GM10248 (cell line): ENCODE data around the gene LAMA1.

Source experiments
- CTCF ChIA-PET: fragments of 300-600 bp; sonication (Branson Sonifier 250); formaldehyde crosslinking; extraction: SDS; loops from one replicate; lab custom pipeline; 2021; ENCODE audit warnings: antibody characterized with exemption; lab: Yijun Ruan, JAX
- POLR2A ChIA-PET: fragments of 350-650 bp; sonication (Branson Sonifier 250); formaldehyde crosslinking; extraction: SDS; loops from one replicate; lab custom pipeline; 2020; ENCODE audit warnings: antibody characterized with exemption; lab: Yijun Ruan, JAX
- DNase-seq: peaks from one replicate; pipeline ENCODE4 v3.0.0; 2012; ENCODE audit errors: extremely low spot score
- TF ChIP-seq, protein P1 (sequence below): IDR thresholded peaks from 2 replicates; pipeline ENCODE4 v1.5.1; 2012; ENCODE audit warnings: mild to moderate bottlenecking, low read depth; ENCODE audit errors: extremely low read depth, missing control alignments, control extremely low read depth

LAMA1 gene

DNA sequence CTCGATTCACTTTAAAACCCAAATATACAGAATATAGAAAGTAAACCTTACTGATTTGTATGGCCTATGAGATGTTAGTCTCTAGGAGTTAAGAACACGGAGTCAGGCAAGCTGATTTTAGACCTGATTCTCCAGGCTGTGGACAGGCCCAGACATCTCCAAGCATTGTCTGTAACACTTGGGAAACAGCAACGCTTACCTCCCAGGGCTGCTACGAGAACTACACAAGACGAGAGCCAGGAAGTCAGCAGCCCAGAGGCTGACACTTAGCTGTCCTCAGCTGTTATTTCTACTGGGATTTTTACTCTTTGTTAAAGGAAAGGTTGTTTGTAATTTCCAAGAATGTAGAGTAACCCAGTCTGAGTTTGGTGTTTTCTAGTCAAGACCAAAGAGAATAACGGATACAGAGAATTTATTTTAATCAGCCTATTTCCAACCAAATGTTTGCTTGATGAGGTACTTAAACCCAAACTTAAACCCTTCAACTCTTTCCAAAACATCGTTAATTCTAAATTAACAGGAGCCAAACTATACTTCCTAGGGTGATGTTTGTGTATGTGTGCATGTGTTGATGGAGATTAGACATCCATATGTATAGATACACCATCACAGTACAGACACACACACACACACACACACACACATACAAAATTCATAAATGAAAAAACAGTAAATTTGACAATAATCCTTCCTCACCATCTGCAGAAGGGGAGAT lies 123.4 kb downstream of the LAMA1 start:
- POLR2A ChIA-PET, result no interaction called here
- no peak for DNase-seq
- TF ChIP-seq, protein P1, sequence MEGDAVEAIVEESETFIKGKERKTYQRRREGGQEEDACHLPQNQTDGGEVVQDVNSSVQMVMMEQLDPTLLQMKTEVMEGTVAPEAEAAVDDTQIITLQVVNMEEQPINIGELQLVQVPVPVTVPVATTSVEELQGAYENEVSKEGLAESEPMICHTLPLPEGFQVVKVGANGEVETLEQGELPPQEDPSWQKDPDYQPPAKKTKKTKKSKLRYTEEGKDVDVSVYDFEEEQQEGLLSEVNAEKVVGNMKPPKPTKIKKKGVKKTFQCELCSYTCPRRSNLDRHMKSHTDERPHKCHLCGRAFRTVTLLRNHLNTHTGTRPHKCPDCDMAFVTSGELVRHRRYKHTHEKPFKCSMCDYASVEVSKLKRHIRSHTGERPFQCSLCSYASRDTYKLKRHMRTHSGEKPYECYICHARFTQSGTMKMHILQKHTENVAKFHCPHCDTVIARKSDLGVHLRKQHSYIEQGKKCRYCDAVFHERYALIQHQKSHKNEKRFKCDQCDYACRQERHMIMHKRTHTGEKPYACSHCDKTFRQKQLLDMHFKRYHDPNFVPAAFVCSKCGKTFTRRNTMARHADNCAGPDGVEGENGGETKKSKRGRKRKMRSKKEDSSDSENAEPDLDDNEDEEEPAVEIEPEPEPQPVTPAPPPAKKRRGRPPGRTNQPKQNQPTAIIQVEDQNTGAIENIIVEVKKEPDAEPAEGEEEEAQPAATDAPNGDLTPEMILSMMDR, result no peak
- CTCF ChIA-PET, result interaction anchor here (1.5 kb wide), 1 partner anchor 23 kb away, joined by 3 read pairs; no protein-coding TSS in a partner anchor

DNA sequence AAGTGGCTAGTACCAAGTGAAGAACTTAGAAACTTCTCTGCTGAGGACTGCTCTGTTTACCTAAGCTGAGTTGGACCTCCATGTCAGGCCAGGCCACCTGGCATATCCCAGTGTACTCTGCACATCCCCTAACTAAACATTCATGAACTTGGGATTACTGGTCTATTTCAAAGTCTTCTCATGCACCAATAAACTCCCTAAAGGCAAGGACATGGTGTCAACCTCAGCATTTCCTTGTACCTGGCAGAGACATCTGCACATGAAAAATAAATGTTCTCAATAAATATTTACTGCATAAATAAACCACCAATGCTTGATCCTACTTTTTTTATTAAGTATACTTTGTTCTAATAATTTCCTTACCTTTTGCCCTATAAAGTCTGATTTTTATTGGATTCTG lies 124.8 kb downstream of the LAMA1 start:
- ChIA-PET CTCF (no interaction called here), POLR2A (no interaction called here)
- DNase-seq, result no peak
- TF ChIP-seq, protein P1, result no peak

DNA sequence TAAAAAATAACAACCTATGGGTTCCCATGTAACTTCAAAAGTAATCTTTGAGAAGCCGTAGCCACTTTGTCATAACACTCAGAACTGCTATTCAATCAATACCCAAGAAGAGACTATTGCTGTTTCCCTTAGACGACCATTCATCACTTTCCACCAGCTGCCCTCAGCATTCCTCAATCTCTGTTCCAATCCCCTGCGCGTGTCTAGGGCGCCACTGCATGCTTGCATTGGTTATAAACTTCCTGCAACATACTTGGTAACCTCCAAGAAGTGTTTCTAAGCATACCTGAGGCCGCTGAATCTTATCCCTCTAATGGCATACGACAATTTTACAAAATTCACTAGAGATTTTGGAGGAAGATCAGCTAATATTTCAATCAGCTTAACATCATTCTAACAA lies 134.2 kb downstream of the LAMA1 start:
- ChIA-PET CTCF (no interaction called here), POLR2A (no interaction called here)
- TF ChIP-seq, protein P1, result no peak
- DNase-seq, result no peak

DNA sequence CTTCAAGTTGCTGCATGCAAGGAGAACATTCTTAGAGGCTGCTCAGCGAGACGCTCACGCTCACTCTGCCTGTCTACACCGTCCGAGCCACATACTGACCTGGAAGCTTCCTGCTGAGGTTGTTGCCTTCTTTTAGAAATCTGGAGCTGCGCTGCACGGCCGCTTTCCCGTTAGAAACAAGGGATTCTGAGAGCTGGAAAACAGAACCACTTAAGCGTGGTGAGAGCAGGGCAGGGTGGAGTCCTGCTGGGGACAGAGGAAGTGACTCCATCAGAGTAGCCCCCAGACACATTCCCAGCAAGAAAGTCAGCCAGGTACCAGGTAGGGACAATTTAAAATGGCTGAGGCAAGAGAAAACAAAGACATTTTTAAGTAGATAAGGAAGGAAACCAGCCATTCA lies 135.2 kb downstream of the LAMA1 start:
- DNase-seq, result no peak
- TF ChIP-seq, protein P1, result no peak
- ChIA-PET POLR2A (no interaction called here), CTCF (no interaction called here)

DNA sequence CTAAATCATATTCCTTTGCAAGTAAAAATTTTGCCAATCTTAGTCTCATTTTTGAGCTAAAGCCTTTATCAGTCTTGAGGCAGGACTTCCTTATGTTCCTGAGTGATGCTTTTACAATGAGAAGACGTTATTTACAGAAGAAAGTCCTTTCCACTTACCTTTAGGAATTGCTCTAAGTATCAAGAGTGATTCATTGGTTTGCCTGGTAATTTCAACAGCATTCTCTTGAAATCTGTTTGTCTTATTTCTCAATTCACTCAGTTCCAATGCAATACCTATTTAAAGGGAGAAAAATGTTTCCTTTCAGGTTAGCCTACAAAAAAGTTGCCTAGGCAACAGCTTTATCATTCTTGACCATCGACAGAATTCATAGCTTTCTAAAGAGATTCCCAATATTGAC lies 137.2 kb downstream of the LAMA1 start:
- ChIA-PET CTCF (interaction anchor here (0.9 kb wide), 1 partner anchor 8 kb away, joined by 3 read pairs; no protein-coding TSS in a partner anchor), POLR2A (no interaction called here)
- DNase-seq, result no peak

DNA sequence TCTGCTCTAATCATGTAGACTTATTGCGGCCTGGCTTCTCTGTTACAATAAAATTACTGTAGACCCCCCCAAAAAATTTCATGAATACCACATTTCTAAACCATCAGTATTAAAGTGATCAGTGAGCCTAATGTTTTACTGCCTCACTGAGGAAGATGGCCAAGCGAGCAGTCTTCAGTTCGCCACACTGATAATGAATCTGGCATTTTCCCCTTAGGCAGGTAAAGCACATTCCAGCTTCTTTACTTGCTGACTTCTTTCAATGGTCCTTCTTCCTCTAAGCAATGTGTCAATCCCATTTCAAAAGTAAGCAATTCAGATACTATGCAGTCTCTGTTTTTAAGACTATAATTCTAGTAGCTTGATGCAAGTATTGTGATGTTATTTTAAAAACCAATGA lies 137.6 kb downstream of the LAMA1 start:
- TF ChIP-seq, protein P1, result no peak
- ChIA-PET POLR2A (no interaction called here), CTCF (no interaction called here)
- DNase-seq, result no peak

More for the DNA sequence above, 137.2 kb downstream of the LAMA1 start:
- TF ChIP-seq, protein P1, result no peak
